Loucy (cell line): Measurements from ENCODE around the gene SLC6A18.

Source experiments
- CTCF ChIP-seq: fragments of 200-600 bp; sonication (generic); conservative IDR thresholded peaks from 2 replicates; pipeline ENCODE4 v1.5.1; 2014; ENCODE audit warnings: mild to moderate bottlenecking, antibody characterized with exemption, low read length
- EZH2phosphoT487 ChIP-seq: fragments of 200-600 bp; IDR thresholded peaks from 2 replicates; pipeline ENCODE4 v1.6.1; 2018; ENCODE audit warnings: antibody characterized with exemption, mild to moderate bottlenecking, moderate library complexity, borderline replicate concordance

DNA sequence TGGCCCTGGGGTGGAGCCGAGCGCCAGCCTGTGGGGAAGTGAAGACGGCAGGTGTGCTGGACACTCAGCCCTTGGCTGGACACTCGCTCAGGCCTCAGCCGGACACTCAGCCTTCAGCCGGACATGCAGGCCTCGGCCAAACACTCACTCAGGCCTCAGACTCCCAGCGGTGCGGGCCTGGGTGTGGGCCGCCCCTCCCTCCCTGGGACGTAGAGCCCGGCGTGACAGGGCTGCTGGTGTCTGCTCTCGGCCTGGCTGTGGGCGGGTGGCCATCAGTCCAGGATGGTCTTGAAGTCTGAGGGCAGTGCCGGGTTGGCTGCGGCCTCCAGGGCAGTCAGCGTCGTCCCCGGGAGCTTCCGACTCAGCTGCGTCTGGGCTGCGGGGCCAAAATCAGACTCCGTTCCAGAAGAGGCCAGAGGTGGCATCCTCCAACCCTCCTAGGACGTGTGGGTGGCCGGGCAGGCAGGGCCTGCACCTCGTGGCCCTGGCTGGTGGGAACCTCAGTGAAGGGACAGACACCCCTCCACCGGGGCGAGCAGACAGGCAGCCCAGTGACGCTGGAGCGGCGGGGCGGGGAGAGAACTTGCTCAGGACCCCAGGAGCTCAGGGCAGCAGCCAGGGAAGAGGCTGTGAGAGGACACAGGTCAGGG is 28.4 kb downstream of the SLC6A18 start:
- TF ChIP-seq CTCF = no peak
- no peak for TF ChIP-seq EZH2phosphoT487
